Common myeloid progenitor, CD34-positive (primary cell): ENCODE data around the gene GOLGA6L25. TPM values are rescaled to one million over a fixed set of nuclear protein-coding genes. Genes with fewer than 3 reads are reported as not detected.
"Not testable (repeated sequence)": the region's sequence is repeated elsewhere in the genome, so short reads cannot be mapped to it uniquely, and the experiment has no call there.

ENCODE experiments used
- CTCF ChIA-PET: fragments of 350-600 bp; sonication (Branson Sonifier 250); formaldehyde crosslinking; loops from one replicate; lab custom pipeline; 2021; ENCODE audit warnings: antibody characterized with exemption; lab: Charles Lee
- POLR2A ChIA-PET: fragments of 350-600 bp; sonication (Branson Sonifier 250); formaldehyde crosslinking; loops from one replicate; lab custom pipeline; 2021; ENCODE audit warnings: antibody characterized with exemption; lab: Charles Lee
- DNase-seq, 3 donors: peaks; one replicate each; pipeline versions ENCODE4 v3.0.0 to v3.0.0-alpha.2; 2013
- H3K27ac ChIP-seq, 2 experiments: 1 replicate in 1 of 2; 2 replicates in 1 of 2; pipeline ENCODE4 v1.7.0; 2013; ENCODE audit warnings: inconsistent platforms in 2 of 2, low read length in 2 of 2, mild to moderate bottlenecking in 2 of 2, low read depth in 1 of 2, moderate library complexity in 1 of 2; ENCODE audit not compliant: severe bottlenecking in 2 of 2, insufficient read depth in 1 of 2, poor library complexity in 1 of 2
- H3K27me3 ChIP-seq, 5 experiments: replicated peaks in 2 of 5; 1 replicate in 3 of 5; 2 replicates in 2 of 5; pipeline versions ENCODE4 v1.6.1 to v1.7.0; 2013; ENCODE audit warnings: low read length in 4 of 5, mild to moderate bottlenecking in 2 of 5, moderate library complexity in 2 of 5, inconsistent platforms in 1 of 5; ENCODE audit not compliant: insufficient read depth in 5 of 5, control insufficient read depth in 4 of 5
- H3K36me3 ChIP-seq, 4 experiments: 1 replicate in 2 of 4; 2 replicates in 2 of 4; pipeline versions ENCODE4 v1.6.1 to v1.7.0; 2013; ENCODE audit warnings: low read length in 3 of 4, control low read depth in 1 of 4, mild to moderate bottlenecking in 1 of 4; ENCODE audit not compliant: control insufficient read depth in 4 of 4, insufficient read depth in 4 of 4
- H3K4me1 ChIP-seq, 4 experiments: 1 replicate in 3 of 4; 2 replicates in 1 of 4; pipeline versions ENCODE4 v1.6.1 to v1.7.1; 2013; ENCODE audit warnings: low read length in 3 of 4, mild to moderate bottlenecking in 3 of 4, control low read depth in 1 of 4, inconsistent platforms in 1 of 4, moderate library complexity in 1 of 4; ENCODE audit not compliant: control insufficient read depth in 4 of 4, insufficient read depth in 4 of 4; ENCODE audit errors: control extremely low read depth in 1 of 4
- H3K4me3 ChIP-seq, 7 experiments: 1 replicate in 4 of 7; 2 replicates in 3 of 7; pipeline versions ENCODE4 v1.5.1 to v1.7.0; 2013; ENCODE audit warnings: mild to moderate bottlenecking in 7 of 7, low read length in 6 of 7, moderate library complexity in 6 of 7, inconsistent platforms in 2 of 7, low read depth in 2 of 7, control low read depth in 1 of 7; ENCODE audit not compliant: insufficient read depth in 4 of 7, control insufficient read depth in 1 of 7; ENCODE audit errors: extremely low read depth in 1 of 7
- H3K9me3 ChIP-seq, 5 experiments: 1 replicate in 4 of 5; 2 replicates in 1 of 5; pipeline versions ENCODE4 v1.6.1 to v1.7.1; 2013; ENCODE audit warnings: low read length in 4 of 5, mild to moderate bottlenecking in 2 of 5, inconsistent platforms in 1 of 5, low read depth in 1 of 5, moderate library complexity in 1 of 5; ENCODE audit not compliant: control insufficient read depth in 4 of 5, insufficient read depth in 2 of 5; ENCODE audit errors: control extremely low read depth in 1 of 5
- WGBS: methylation state at CpG from one replicate; pipeline ENCODE4 v1.1.5; 2013; ENCODE audit not compliant: insufficient coverage; 5-methylcytosine and 5-hydroxymethylcytosine counted together
- polyA plus RNA-seq: library from polyadenylated mRNA; unstranded; fragments of 120-200 nt; gene quantifications from one replicate; pipeline ENCODE4 v1.2.1, GENCODE V29; 2013

Gene GOLGA6L25
- not detected for polyA plus RNA-seq

DNA sequence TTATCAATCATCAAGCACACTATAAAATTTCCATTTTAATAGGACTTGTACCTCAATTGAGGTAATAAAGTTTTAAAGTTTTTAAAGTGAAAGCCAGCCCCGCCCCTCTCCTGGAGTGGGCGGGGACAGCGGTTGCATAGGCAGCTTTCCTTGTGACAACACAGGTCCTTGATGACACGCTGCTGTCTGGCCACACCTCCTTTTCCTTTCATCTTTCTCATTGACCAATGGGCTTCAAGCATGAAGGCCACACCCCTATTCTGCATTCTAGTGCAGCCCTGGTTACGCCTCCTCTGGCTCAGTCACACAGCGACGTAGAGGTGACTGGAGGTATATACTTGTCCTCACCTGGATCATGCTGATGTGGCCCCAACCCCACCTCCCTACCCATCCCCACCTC lies at the start of gene GOLGA6L25:
TSS of gene GOLGA6L25 (plus strand) at position 301 of the 400 bp plus-strand sequence. CDS start at position 362, 61 bp downstream.
- H3K36me3 ChIP-seq, H3K4me3 ChIP-seq, H3K4me1 ChIP-seq, POLR2A ChIA-PET, DNase-seq, H3K9me3 ChIP-seq, H3K27ac ChIP-seq, CTCF ChIA-PET, H3K27me3 ChIP-seq: not testable (repeated sequence)
- no CpG with 5 or more reads among the region's 7 CpGs for WGBS

DNA sequence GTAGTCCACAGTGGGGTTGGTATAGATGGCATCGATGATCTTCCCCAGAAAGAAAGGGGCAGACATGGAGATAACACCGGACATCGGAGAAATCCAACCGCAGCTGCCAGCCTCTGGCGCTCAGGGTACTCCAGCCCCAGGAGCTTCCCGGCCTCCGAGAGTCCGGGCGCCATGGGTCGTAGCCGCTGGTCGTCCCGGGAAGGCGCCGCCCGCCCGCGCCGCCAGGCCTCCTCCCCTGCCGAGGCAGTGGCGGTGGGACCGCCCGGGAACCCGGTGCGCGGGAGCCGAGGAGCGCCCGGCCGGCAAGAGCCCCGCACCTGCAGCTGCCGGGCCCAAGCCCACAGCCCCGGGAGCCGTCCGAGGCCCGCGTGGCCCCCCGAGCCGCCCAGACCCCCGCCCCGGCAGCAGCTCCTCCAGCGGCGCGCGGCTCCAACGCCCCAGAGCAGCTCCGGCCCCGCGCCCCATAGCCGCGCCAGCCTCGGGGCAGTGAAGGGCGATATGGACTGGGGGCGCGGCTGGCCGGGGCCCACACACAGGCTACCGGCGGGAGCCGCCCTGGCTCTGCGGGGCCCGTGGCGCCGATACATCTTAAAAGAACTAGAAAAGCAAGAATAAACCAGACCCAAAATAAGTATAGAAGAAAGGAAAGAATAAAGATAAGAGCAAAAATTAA lies 45.0 kb upstream of the GOLGA6L25 start:
- H3K36me3 ChIP-seq, H3K27me3 ChIP-seq, POLR2A ChIA-PET, CTCF ChIA-PET, DNase-seq, H3K4me3 ChIP-seq, H3K9me3 ChIP-seq, H3K4me1 ChIP-seq, H3K27ac ChIP-seq: not testable (repeated sequence)
- WGBS = no CpG with 5 or more reads among the region's 63 CpGs

GRCh38 chr15:28514128-28514527 lies 39.2 kb upstream of the GOLGA6L25 start:
- H3K4me1 ChIP-seq, CTCF ChIA-PET, H3K9me3 ChIP-seq, H3K4me3 ChIP-seq, H3K27ac ChIP-seq, DNase-seq, POLR2A ChIA-PET, H3K27me3 ChIP-seq, H3K36me3 ChIP-seq: not testable (repeated sequence)
- no CpG with 5 or more reads among the region's 22 CpGs for WGBS

DNA sequence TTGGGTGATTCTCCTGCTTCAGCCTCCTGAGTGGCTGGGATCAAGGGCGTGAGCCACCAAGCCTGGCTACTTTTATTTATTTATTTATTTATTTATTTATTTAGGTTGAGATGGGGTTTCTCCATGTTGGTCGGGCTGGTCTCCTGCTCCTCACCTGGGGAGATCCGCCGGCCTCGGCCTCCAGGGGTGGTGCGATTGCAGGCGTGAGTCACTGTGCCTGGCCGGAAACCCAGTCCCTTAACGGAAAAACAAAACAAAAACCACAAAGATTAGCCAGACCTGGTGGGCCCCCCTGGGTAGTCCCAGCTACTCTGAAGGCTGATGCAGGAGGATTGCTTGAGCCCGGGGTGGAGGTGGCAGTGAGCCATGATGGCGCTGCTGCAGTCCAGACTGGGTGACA lies 38.2 kb upstream of the GOLGA6L25 start:
- H3K4me3 ChIP-seq, DNase-seq, H3K4me1 ChIP-seq, POLR2A ChIA-PET, H3K36me3 ChIP-seq, H3K27me3 ChIP-seq, H3K9me3 ChIP-seq, H3K27ac ChIP-seq, CTCF ChIA-PET: not testable (repeated sequence)
- no CpG with 5 or more reads among the region's 11 CpGs for WGBS

- H3K36me3 ChIP-seq, DNase-seq, H3K27ac ChIP-seq, POLR2A ChIA-PET, H3K27me3 ChIP-seq, H3K9me3 ChIP-seq, H3K4me1 ChIP-seq, CTCF ChIA-PET, H3K4me3 ChIP-seq: not testable (repeated sequence)
- WGBS = no CpG with 5 or more reads among the region's 6 CpGs
These were observed 20.4 kb upstream of the GOLGA6L25 start, which contains the start of gene GOLGA8G for GRCh38 chr15:28532954-28533353. TSS of gene GOLGA8G (minus strand) at chr15:28532971. CDS start at chr15:28532909, 62 bp downstream.

GRCh38 chr15:28573351-28573750 lies 20.0 kb downstream of the GOLGA6L25 start:
- H3K27me3 ChIP-seq, H3K9me3 ChIP-seq, H3K4me3 ChIP-seq, CTCF ChIA-PET, POLR2A ChIA-PET, H3K36me3 ChIP-seq, H3K27ac ChIP-seq, H3K4me1 ChIP-seq, DNase-seq: not testable (repeated sequence)
- no CpG with 5 or more reads among the region's 13 CpGs for WGBS

- H3K27ac ChIP-seq, H3K36me3 ChIP-seq, H3K27me3 ChIP-seq, H3K9me3 ChIP-seq, CTCF ChIA-PET, H3K4me1 ChIP-seq, POLR2A ChIA-PET, DNase-seq: not testable (repeated sequence)
- peak overlapping the region in 1 of 7 experiments; percentile 38 for H3K4me3 ChIP-seq
- WGBS = no CpG with 5 or more reads among the region's 72 CpGs
These were observed 35.7 kb downstream of the GOLGA6L25 start for GRCh38 chr15:28588977-28589606.
